Gastroesophageal sphincter (tissue), 3 donors: ENCODE measurements around the gene INPP5D.

ENCODE experiments used
- POLR2AphosphoS5 ChIP-seq: sonication (generic); formaldehyde crosslinking; IDR thresholded peaks from one replicate; pipeline ENCODE4 v1.6.1; 2017; ENCODE audit warnings: antibody characterized with exemption
- TF ChIP-seq, protein P1 (sequence below), 4 experiments: fragments of 200-600 bp in 2 of 4; fragments of 450-650 bp in 2 of 4; sonication (generic) in 1 of 4; IDR thresholded peaks; one replicate each; pipeline ENCODE4 v1.5.1; 2017 to 2019; ENCODE audit warnings: antibody characterized with exemption in 4 of 4, mild to moderate bottlenecking in 2 of 4, moderate library complexity in 2 of 4

DNA sequence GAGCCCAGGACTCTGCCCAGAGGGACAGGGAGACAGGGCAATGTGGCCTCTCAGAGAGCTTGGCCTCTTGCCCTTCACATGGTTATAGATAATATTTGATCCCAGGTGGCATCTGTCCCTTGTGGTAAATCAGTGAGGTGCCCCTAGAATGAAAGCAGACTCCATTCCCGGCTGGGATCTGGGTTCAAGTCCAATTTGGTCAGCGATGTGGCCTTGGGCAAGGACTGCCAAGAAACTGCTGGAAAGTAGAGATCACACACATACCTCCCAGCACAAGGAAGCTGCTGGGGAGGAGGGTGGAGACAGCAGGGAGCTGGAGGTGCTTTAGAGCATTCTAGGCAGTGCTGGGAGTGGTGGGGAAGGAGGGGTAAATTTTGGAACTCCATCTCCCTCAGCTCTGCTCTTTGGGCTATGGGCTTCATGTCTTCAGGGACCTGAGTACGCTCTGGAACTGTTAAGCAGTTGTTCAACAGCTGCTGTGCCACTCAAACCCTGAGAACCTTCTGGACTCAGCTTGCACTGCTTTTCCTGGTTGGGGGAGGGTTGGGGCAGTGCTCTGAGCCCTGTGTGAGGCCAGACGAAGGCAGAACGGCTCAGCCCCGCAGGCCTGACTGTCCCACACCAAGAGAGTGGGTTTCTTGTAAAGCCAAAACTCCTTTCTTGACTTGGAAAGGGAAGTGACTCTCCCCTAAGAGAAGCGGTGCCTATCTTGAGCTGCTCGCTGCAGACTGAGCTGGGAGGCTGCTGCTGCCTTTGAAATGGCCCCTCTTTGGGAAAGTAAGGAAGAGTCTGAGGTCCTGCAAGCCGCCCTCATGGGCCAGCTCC, 23.0 kb downstream of the INPP5D start:
- TF ChIP-seq, protein P1, sequence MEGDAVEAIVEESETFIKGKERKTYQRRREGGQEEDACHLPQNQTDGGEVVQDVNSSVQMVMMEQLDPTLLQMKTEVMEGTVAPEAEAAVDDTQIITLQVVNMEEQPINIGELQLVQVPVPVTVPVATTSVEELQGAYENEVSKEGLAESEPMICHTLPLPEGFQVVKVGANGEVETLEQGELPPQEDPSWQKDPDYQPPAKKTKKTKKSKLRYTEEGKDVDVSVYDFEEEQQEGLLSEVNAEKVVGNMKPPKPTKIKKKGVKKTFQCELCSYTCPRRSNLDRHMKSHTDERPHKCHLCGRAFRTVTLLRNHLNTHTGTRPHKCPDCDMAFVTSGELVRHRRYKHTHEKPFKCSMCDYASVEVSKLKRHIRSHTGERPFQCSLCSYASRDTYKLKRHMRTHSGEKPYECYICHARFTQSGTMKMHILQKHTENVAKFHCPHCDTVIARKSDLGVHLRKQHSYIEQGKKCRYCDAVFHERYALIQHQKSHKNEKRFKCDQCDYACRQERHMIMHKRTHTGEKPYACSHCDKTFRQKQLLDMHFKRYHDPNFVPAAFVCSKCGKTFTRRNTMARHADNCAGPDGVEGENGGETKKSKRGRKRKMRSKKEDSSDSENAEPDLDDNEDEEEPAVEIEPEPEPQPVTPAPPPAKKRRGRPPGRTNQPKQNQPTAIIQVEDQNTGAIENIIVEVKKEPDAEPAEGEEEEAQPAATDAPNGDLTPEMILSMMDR (IDR thresholded peaks at IDR 0.05): no peak
- TF ChIP-seq POLR2AphosphoS5: no peak
